ENCODE data around the gene F2R. TPM values are rescaled to one million over a fixed set of nuclear protein-coding genes. Genes with fewer than 3 reads are reported as not detected.

F2R gene
- total and polyA plus RNA-seq, 7 donors: 1.1 to 3.5 (median 2.0) TPM

DNA sequence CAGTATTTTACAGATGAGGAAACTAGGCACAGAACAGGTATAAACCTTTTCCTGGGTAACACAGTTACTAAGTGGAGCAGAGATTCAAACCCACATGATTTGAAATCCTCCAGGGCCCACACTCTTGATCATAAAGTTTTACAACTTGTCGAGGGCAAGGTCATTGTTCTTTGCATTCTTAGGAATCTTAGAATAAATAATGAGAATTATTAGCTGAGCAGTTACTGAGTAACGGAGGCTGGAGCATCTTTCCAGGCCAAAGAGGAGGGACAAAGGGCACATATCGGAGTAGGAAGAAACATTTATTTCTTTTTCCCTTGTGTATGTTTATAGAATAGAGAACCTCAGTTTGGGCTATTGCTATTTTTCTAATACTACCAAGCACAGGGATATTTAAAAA lies 27.1 kb upstream of the F2R start:
- intact Hi-C loops (cut with DNase I): no loop called here
- ATAC-seq: no peak

DNA sequence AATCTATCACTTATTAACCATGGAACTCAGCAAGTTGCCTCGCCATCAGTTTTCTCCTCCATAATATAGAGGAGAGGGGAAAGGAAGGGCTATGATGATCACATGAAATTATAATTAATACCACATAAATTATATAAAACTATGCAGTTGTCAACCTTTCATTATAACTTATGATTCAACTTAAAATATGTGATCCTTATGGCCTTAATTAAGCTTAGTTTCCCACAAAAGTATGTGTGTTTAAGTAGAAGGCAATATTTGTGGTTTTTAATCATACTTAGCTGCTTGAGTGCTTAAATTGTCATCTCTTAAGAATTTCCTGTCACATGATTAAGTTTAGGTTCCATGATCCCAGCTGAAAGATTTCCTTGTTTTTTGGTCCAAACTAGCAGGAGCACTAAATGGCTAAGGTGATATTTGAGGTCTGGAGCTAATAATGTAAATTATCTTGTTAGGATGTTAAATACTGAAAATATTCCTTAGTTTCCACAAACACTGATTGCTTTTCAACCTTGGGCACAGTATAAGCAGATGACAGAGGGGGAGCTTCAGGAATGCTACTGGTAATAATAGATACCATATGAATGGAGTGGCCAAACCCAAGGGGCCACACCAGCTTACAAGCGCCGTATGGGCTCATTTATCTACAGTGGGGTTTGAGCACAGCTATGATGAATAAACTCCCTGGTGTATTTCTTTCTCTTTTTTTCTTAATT lies 26.4 kb upstream of the F2R start:
- Histone ChIP-seq H3K4me1 (no peaks in the 10 kb centered on the region), H3K9me3 (no peaks in the 10 kb centered on the region), H3K27me3 (ENCODE audit: insufficient read depth in 3 of 3, low read length in 2 of 3) (no peaks in the 10 kb centered on the region), H3K36me3 (ENCODE audit: insufficient read depth in 1 of 2, low read depth in 1 of 2) (no peaks in the 10 kb centered on the region), H3K4me3 (no peak overlapping the region), H3K27ac (no peak overlapping the region)
- TF ChIP-seq, protein P1, sequence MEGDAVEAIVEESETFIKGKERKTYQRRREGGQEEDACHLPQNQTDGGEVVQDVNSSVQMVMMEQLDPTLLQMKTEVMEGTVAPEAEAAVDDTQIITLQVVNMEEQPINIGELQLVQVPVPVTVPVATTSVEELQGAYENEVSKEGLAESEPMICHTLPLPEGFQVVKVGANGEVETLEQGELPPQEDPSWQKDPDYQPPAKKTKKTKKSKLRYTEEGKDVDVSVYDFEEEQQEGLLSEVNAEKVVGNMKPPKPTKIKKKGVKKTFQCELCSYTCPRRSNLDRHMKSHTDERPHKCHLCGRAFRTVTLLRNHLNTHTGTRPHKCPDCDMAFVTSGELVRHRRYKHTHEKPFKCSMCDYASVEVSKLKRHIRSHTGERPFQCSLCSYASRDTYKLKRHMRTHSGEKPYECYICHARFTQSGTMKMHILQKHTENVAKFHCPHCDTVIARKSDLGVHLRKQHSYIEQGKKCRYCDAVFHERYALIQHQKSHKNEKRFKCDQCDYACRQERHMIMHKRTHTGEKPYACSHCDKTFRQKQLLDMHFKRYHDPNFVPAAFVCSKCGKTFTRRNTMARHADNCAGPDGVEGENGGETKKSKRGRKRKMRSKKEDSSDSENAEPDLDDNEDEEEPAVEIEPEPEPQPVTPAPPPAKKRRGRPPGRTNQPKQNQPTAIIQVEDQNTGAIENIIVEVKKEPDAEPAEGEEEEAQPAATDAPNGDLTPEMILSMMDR (IDR thresholded peaks at IDR 0.05): no peak
- intact Hi-C loops (cut with DNase I): no loop called here
- no peak for ATAC-seq
- no peak for DNase-seq
- 86 to 95% (median 93%) methylated on average over 3 of the region's 3 CpGs for WGBS, 3 donors

More for the DNA sequence above, 27.1 kb upstream of the F2R start:
- no peaks in the 10 kb centered on the region for H3K4me1 ChIP-seq
- no peak for DNase-seq
- H3K4me3 ChIP-seq: no peak overlapping the region
- WGBS, 3 donors: 75 to 82% (median 76%) methylated on average over 3 of the region's 3 CpGs
- H3K9me3 ChIP-seq: no peaks in the 10 kb centered on the region
- H3K27me3 ChIP-seq (ENCODE audit: insufficient read depth in 3 of 3, low read length in 2 of 3): no peaks in the 10 kb centered on the region
- TF ChIP-seq, protein P1 (IDR thresholded peaks at IDR 0.05): no peak
- H3K27ac ChIP-seq: no peak overlapping the region
- H3K36me3 ChIP-seq (ENCODE audit: insufficient read depth in 1 of 2, low read depth in 1 of 2): no peaks in the 10 kb centered on the region

DNA sequence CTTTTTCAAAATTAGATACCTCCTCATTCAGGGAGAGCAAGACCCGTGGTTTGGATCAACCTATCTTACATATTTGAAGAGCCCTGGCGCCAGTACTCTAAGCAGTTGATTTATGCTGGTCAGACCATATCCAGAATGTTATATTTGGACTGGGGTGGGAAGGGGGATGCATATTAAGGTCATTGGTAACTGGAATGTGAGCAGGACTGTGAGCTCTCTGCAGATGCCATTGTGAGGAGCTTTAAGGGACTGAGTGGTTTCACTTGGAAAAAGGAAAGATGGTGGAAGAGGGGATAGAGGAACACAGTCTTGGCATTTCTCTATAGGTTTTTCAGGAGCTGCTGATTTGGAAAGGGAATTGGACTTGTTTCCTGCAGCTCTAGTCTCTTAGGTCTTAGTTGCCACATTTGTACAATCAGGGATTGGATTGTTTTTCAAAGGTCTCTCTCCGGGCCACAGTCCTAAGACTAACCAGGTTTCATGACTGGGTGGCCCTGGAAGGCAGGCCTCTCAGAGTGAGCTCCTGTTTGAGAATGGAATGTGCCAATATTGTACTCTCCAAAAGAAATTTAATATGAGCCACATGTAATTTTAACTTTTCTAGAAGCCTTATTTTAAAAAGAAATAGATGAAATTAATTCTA lies 25.8 kb upstream of the F2R start:
- DNase-seq (no peak), ATAC-seq (no peak)
- no peak overlapping the region for H3K4me3 ChIP-seq
- no peaks in the 10 kb centered on the region for H3K36me3 ChIP-seq (ENCODE audit: insufficient read depth in 1 of 2, low read depth in 1 of 2)
- H3K27me3 ChIP-seq (ENCODE audit: insufficient read depth in 3 of 3, low read length in 2 of 3): no peaks in the 10 kb centered on the region
- H3K27ac ChIP-seq: no peak overlapping the region
- TF ChIP-seq, protein P1 (IDR thresholded peaks at IDR 0.05): no peak
- intact Hi-C loops (cut with DNase I): no loop called here
- no peaks in the 10 kb centered on the region for H3K4me1 ChIP-seq
- H3K9me3 ChIP-seq: no peaks in the 10 kb centered on the region
- WGBS, 3 donors: 80 to 86% (median 86%) methylated on average over 3 of the region's 3 CpGs

DNA sequence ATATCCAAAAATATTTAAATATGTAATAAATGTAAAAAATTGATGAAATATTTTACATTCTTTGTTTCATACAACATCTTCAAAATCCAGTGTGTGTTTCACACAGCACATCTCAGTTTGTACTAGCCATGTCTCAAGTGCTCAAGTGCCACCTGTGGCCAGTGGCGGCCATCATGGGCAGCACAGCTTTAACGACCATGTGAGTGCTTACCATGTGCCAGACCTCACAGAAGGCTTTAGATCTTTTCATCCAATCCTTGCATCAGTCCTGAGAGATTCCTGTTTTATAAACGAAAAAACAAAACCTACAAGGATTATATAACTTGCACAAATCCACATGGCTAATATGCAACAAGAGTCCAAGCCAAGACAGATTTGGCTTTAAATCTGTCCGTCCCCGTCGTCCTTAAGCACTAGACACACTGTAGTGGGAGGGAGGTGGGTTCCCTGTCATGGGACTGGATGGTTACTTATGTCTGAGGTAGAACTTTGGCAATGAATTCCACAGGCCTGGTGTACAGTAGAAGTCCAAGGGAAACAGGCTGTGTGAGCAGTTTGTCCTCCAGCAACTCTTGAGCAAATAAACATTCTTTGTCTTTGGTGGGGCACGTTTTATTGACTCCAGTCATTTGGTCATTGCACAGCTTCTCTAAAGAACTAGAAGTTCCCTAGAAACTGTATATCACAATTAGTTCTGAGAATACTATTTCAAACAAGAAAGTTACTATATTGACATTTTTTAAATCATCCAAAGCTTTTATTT lies 25.0 kb upstream of the F2R start:
- H3K4me3 ChIP-seq: no peak overlapping the region
- ATAC-seq (no peak), DNase-seq (no peak)
- intact Hi-C loops (cut with DNase I): no loop called here
- 36 to 40% (median 37%) methylated on average over 7 of the region's 7 CpGs for WGBS, 3 donors
- no peaks in the 10 kb centered on the region for H3K4me1 ChIP-seq
- H3K27ac ChIP-seq: no peak overlapping the region
- H3K36me3 ChIP-seq (ENCODE audit: insufficient read depth in 1 of 2, low read depth in 1 of 2): no peaks in the 10 kb centered on the region
- no peaks in the 10 kb centered on the region for H3K27me3 ChIP-seq (ENCODE audit: insufficient read depth in 3 of 3, low read length in 2 of 3)
- no peaks in the 10 kb centered on the region for H3K9me3 ChIP-seq
- TF ChIP-seq, protein P1 (IDR thresholded peaks at IDR 0.05): no peak

All from psoas muscle (tissue), 8 donors.